ENCODE data around the gene TMEM255B.

TMEM255B gene

DNA sequence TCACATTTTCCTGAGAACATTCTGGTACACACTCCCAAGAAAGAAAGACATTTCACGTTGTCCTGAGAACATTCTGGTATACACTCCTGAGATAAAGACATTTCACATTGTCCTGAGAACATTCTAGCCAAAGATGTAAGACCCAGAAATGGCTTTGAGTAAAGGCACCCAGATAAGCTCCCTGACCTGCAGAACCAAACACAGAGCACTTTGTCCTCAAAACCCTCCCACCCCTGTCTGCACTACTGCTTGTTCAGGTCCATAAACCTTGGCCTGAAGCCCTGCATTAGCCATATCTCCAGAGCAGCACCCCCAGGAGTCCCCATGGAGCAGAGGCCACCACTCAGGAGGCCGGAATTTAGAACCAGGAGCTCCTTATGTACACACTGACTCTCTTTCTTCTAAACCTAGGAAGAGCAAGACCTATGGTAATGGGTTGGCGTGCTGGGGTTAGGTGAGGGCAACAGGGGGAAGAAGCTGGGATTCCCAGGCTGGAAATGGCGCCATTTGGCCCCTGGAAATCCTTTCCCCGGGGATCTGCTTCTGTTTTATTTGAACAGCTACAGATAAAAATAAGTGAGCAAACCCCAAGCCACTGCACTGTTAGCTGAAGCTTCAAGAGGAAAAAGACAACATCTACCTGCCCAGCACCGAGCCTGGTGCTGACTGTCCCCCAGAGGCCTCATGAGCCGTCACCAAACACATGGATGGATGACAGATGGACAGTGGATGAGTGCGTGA lies 91.1 kb downstream of the TMEM255B start:
- DNase-seq: no peak
- TF ChIP-seq POLR2A (IDR thresholded peaks at IDR 0.05; ENCODE audit: low read length) (no peak), GATA1 (IDR thresholded peaks at IDR 0.05; ENCODE audit: low read depth, low read length) (no peak)

DNA sequence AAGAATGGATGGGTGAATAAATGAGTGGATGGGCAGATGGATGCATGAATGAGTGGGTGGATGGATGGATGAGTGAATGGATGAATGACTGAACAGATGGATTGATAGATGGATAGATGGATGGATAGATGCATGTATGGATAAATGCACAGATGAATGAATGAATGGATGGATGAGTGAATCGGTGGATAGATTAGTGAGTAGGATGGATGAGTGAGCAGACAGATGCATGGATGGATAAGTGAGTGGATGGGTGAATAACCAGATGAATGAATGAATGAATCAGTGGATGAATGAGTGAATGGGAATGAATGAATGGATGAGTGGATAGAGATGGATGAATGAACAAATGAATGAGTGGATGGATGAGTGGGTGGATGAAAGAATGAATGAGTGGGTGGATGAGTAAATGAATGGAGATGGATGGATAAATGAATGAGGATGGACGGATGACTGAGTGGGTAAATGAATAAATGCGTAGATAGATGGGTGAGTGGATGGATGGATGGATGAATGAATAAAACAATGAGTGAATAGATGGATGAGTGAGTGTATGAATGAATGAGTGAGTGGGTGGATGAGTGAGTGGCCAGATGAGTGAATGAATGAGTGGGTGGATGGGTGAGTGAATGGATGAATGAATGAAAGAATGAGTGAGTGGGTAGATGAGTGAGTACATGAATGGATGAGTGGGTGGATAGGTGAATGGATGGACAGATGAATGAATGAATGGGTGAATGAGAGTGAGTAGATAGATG lies 91.9 kb downstream of the TMEM255B start:
- DNase-seq: no peak
- no peak for TF ChIP-seq POLR2A (IDR thresholded peaks at IDR 0.05; ENCODE audit: low read length)
- no peak for TF ChIP-seq GATA1 (IDR thresholded peaks at IDR 0.05; ENCODE audit: low read depth, low read length)

DNA sequence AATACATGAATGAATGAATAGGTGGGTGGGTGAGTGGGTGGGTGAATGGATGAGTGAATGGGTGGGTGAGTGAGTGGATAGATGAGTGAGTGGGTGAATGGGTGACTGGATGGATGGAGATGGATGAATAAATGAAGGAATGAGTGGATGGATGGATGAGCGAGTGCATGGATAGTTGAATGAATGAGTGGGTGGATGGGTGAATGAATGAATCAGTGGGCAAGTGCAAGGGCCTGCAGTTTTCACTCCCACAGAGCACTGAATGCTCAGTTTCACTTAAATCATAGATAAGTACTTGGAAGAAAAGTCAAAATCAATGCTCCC lies 92.4 kb downstream of the TMEM255B start:
- TF ChIP-seq POLR2A (IDR thresholded peaks at IDR 0.05; ENCODE audit: low read length): no peak
- no peak for TF ChIP-seq GATA1 (IDR thresholded peaks at IDR 0.05; ENCODE audit: low read depth, low read length)
- no peak for DNase-seq

DNA sequence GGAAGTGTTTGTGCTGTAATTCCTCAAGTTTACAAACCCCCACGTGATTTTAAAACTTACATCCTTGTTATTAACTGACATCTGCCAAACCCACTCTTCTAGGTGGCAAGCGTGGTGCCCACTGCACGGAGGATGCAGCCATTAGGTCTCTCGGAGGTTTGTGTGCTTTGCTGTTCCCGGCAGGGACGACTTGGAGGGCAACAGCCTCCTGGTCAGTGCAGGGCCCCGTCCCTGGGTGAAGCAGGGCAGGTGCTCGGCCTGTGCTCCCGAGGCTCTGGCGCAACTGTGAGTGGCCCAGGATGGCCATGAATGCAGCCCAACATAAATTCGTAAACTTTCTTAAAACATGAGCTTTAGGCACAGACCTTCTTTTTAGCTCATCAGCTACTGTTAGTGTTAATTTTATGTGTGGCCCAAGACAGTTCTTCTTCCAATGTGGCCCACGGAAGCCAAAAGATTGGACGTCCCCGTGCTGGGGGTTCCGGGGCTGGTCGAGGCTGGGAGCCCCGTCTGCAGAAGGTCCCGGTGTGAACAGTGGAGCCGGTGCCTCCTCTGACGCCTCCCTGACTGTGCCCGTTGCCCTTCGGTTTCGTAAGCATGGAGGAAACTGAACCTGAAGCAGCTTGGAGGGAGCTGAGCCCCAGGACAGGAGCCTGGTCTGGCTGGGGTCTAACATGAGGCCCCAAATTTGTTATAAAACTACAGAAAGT lies 93.0 kb downstream of the TMEM255B start:
- TF ChIP-seq POLR2A (IDR thresholded peaks at IDR 0.05; ENCODE audit: low read length): no peak
- TF ChIP-seq GATA1 (IDR thresholded peaks at IDR 0.05; ENCODE audit: low read depth, low read length): no peak
- DNase-seq: no peak

DNA sequence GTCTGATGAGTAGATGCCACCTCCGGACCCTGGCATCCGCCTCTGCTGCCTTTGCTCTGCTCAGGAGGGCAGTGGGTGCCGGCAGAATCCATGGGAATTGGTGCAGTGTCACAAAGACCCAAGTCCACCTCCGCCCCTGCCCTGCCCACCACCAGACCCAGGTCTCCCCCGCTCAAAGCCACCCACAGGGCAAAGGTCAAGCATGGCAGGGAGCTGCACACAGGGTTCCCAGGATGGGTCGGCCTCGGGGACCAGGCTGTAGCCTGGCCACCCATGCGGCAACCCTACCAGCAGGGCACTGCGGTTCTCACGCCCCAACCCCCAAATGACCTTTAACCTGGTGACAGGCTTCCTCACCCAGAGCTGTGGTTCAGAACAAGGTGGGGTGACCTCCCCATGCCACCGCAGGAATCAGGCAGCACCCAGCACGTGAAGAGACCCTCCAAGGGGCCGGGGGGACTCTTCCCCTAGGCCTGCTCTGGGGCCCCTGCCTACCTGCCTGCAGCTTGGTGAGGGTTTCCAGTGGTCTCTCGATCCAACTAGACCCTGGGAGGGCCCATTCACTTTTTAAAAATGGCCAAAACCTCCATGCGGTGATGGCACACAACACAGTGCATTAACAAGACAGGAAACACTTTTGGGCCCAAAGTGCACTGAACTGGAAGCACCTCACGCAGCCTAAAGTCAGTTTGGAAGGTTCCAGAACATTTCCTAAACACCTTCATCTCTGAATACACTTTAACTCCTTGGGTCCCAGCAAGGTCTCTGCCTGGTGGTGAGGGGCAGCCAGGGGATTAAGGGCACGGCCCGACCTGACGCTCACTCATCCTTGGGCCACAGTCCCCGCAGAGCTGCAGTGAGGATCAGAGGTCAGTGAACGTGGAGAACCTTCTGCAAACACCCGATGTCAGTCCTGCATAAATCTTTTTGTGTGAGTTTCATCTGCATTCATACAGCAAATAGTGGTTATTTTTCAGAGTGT lies 93.8 kb downstream of the TMEM255B start:
- TF ChIP-seq GATA1 (IDR thresholded peaks at IDR 0.05; ENCODE audit: low read depth, low read length) (no peak), POLR2A (IDR thresholded peaks at IDR 0.05; ENCODE audit: low read length) (no peak)
- no peak for DNase-seq

DNA sequence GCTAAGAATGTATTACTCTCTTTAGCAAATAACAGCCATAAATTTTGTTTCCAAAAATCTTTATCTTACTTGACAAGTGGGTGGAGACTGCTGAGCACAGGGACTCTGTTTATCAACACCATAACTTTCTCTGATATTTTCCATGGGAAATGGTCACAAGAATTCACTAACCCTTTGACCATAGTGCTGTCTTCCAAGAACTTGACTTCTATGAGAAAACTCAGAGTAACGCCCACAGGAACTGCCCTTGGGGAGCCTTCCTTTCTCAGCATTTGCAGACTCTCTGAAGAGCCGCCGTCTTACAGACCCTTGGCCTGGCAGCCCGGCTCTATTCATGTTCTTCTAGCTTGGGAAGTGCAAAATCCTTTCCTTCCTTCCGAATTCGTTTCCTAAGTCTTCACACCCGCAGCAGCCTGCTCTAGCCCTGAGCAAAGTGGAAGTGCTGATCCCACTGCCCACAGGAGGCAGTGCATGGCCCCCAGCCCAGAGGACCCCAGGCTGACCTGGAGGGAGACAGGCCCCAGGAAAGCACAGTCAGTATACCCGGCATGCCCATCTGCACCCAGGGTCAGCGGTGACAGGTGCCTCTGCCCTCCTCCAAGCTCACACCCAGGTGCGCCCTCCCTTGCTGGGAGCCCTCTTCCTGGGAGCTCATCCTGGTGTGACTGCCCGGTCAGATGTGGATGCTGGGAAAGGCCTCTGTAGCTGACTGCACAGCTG lies 94.7 kb downstream of the TMEM255B start:
- DNase-seq: peak in 1 of 2 experiments; percentile 21
- no peak for TF ChIP-seq GATA1 (IDR thresholded peaks at IDR 0.05; ENCODE audit: low read depth, low read length)
- TF ChIP-seq POLR2A (IDR thresholded peaks at IDR 0.05; ENCODE audit: low read length): no peak

DNA sequence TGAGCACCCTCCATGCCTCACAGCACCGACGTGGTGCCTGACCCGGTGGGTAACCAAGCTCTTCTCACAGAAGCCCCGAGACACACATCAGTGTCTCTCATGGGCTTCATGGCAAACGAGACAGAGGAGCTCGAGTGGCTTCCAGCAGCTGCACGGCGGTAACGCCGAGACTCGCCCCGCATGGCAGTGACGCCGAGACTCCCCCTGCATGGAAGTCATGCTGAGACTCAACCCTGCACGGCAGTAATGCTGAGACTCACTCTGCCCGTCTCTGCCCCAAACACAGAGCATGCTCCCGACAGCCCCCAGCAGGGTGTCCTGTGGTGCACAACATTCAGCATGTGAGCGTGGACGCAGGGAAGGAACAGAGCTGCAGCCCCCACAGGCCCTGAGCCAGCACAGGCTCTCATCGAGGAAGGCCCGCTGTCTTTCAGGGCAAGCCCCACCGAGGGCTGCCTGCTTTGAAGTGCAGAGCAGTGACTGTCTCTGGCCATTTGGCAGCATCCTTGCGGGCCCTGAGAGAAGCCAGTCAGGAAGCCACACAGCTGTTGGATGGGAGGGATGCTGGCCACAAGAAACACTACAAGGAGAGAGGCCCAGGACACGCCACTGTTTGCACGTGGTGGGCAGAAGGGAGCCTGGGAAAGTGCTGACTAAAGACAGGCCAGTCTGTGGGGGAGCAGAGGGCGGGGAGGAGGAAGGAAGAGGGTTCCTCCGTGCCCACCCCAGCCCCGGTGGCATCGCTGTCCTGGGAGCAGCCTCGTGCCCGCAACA lies 95.4 kb downstream of the TMEM255B start:
- TF ChIP-seq POLR2A (IDR thresholded peaks at IDR 0.05; ENCODE audit: low read length) (no peak), GATA1 (IDR thresholded peaks at IDR 0.05; ENCODE audit: low read depth, low read length) (no peak)
- no peak for DNase-seq

DNA sequence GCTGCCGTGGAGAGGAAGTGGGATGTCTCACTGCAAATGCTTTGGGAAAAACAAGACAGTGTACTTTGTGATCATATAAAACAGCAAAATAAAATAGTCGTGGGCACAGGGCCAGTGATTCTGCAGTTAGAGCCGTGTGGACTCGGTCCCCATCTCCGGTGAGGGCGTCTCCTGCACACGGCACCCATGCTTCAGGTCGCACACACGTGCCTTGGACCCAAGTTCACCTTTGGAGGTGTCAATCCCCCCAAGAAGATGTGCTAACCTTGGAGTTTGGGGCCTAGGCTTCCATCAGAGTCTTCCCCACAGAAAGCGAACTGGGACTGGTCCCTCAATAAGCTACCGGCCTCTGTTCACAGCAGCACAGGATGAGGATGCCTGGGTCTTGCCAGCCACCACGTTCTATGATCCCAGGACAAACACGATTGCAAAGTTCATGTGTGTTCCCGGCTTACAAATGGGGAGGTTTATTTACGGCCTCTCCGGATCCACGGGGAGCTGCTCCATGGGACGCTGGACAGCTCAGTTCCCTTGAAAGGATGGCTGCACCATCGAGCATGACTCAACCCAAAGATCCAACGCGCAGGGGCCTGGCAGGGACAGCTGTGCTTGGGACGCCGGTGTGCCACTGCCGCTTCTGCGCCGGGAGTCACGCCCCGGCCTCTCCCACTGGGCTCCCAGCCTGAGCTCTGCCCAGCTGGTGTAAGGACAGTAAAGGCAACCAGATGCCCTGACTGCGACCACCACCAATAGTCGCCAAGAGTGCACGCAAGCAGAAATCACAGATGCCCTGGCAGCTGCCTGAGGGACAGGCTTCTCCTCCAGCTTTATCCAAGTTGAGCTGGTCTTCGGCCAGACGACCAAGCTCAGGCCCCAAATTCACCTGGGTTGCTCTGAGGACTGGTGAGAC lies 96.2 kb downstream of the TMEM255B start:
- DNase-seq: no peak
- TF ChIP-seq GATA1 (IDR thresholded peaks at IDR 0.05; ENCODE audit: low read depth, low read length) (no peak), POLR2A (IDR thresholded peaks at IDR 0.05; ENCODE audit: low read length) (no peak)

DNA sequence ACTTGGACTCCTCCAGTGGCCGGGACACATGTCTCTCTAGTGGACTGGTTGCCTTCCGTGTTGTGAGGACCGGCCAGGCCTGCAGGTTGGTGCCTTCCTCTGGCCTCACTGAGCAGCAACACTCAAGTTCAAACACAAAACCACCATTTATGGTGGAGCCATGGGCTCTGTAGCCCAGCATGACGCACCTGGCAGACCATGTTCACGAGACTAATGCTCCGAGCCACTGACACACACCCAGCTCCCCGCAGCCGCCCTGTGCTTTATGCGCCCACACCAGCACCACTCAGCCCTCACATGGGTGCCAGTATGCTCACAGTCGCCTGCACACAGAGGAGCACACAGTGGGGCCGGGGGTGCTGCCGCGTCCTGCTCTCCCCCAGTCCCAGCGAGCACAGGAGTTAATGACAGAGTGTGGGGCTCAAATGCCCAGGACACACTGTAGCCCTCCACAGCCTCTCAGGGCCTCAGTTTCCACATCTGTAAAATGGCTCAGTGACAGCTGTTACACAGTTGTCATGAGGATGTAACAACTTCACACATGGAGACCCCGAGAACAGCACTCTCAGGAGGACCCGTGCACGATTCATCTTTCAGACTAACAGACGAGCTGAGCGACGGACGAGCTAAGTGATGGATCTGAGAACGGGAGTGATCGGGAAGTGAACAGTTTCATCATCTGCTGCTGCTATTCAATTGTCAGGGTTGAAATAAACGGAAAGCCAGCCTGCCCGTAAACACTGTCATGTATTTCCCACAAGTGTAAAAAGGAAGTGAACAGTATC lies 97.1 kb downstream of the TMEM255B start:
- TF ChIP-seq GATA1 (IDR thresholded peaks at IDR 0.05; ENCODE audit: low read depth, low read length) (no peak), POLR2A (IDR thresholded peaks at IDR 0.05; ENCODE audit: low read length) (no peak)
- DNase-seq: no peak

DNA sequence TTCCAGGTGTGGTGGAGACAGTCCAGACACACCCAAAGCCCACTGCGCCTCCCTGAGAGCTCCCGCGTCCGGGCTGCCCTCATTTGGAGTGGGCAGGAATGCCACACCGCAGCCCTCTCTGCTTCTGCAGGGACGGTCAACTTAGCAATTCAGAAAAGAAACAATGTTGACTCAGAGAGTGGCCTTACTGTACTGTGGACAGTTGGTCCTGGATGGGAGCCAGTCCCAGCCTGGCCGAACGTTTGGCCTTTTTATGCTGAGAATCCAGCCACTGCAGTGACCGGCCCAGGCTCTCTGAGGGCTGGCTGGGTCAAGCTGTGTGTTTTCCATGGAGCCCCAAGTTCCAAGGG lies 97.7 kb downstream of the TMEM255B start:
- TF ChIP-seq POLR2A (IDR thresholded peaks at IDR 0.05; ENCODE audit: low read length): no peak
- no peak for TF ChIP-seq GATA1 (IDR thresholded peaks at IDR 0.05; ENCODE audit: low read depth, low read length)
- no peak for DNase-seq
